ENCODE results near the gene WFDC13. TPM values are rescaled to one million over a fixed set of nuclear protein-coding genes. Genes with fewer than 3 reads are reported as not detected.

Gene WFDC13
- total RNA-seq, 1 donor from 2014 or later: not detected

DNA sequence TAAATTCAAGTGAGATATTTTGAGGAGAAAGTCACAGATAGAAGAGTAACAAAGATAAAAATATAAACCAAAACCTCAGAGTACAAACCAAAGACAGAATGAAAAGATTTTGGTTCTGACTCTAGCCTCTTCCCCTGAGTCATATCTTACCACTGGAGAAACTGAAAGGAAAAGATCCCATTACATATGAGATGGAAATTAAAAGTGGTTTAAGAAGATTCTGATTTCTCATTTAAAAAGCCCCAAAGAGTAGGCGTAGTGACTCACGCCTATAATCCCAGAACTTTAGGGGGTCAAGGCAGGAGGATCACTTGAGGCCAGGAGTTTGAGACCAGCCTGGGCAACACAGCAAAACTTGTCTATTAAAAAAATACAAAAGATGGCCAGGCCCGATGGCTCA lies 50.9 kb downstream of the WFDC13 start:
- no peak for DNase-seq
- intact Hi-C loops (cut with DNase I): no loop called here
- no peak for ATAC-seq (ENCODE audit: poor library complexity)

- ATAC-seq (ENCODE audit: poor library complexity) (no peak), DNase-seq (no peak)
- intact Hi-C loops (cut with DNase I): no loop called here
Observed at GRCh38 chr20:45758096-45758495, 56.3 kb downstream of the WFDC13 start.

Small RNA genes lying within 50 kb of the gene (microRNA-seq; reads per million reads assigned to microRNA genes)
- not detected for gene MIR3617

Other genes starting within 250 kb of the WFDC13 start
- 1.0 TPM for gene WFDC2, start 232.3 kb upstream of the WFDC13 start, total RNA-seq
- gene SPINT3, start 186.4 kb upstream of the WFDC13 start, total RNA-seq: not detected
- not detected for gene WFDC6, start 162.6 kb upstream of the WFDC13 start, total RNA-seq
- not detected for gene EPPIN, start 154.6 kb upstream of the WFDC13 start, total RNA-seq
- not detected for gene WFDC8, start 122.8 kb upstream of the WFDC13 start, total RNA-seq
- gene WFDC10A, start 72.3 kb upstream of the WFDC13 start, total RNA-seq: not detected
- gene WFDC9, start 70.8 kb upstream of the WFDC13 start, total RNA-seq: not detected
- not detected for gene WFDC11, start 31.8 kb upstream of the WFDC13 start, total RNA-seq
- not detected for gene WFDC10B, start 3.0 kb downstream of the WFDC13 start, total RNA-seq
- gene SPINT4, start 20.3 kb downstream of the WFDC13 start, total RNA-seq: not detected
- gene WFDC3, start 89.8 kb downstream of the WFDC13 start, total RNA-seq: 0.54 TPM
- gene DNTTIP1, start 89.9 kb downstream of the WFDC13 start, total RNA-seq: 14.5 TPM
- 1.1 TPM for gene UBE2C, start 110.6 kb downstream of the WFDC13 start, total RNA-seq
- 0.43 TPM for gene TNNC2, start 125.3 kb downstream of the WFDC13 start, total RNA-seq
- gene SNX21, start 131.8 kb downstream of the WFDC13 start, total RNA-seq: 22.1 TPM
- 28.1 TPM for gene ACOT8, start 155.4 kb downstream of the WFDC13 start, total RNA-seq
- 1.4 TPM for gene ZSWIM3, start 155.6 kb downstream of the WFDC13 start, total RNA-seq
- 10.1 TPM for gene ZSWIM1, start 179.2 kb downstream of the WFDC13 start, total RNA-seq
- gene SPATA25, start 185.6 kb downstream of the WFDC13 start, total RNA-seq: 1.7 TPM
- gene NEURL2, start 189.2 kb downstream of the WFDC13 start, total RNA-seq: 6.5 TPM
- 113 TPM for gene CTSA, start 189.3 kb downstream of the WFDC13 start, total RNA-seq
- gene PLTP, start 210.1 kb downstream of the WFDC13 start, total RNA-seq: 118 TPM
- 21.8 TPM for gene PCIF1, start 232.6 kb downstream of the WFDC13 start, total RNA-seq

Data from Right ventricle myocardium superior (tissue), 1 donor.